IMR-90 (cell line): ENCODE data around the gene SSBP2. TPM values are rescaled to one million over a fixed set of nuclear protein-coding genes. Genes with fewer than 3 reads are reported as not detected.

ENCODE experiments used
- ATAC-seq: fragments of 200-7000 bp; cut with Tn5 transposase; 2 replicates; pipeline ENCODE4 v1.9.1; 2020; ENCODE audit warnings: low read depth, mild to moderate bottlenecking, moderate library complexity
- BruUV-seq: library from RNA; stranded (reverse); fragments of 400-500 nt; replicated peaks from 2 replicates; lab custom pipeline; 2021; lab: Mats Ljungman, UMichigan
- CTCF ChIA-PET: fragments of 300-600 bp; formaldehyde crosslinking; extraction: SDS; loops from one replicate; lab custom pipeline; 2021; ENCODE audit warnings: antibody characterized with exemption; lab: Yijun Ruan, JAX
- POLR2A ChIA-PET: fragments of 300-600 bp; sonication (Branson Sonifier 250); formaldehyde crosslinking; loops from one replicate; lab custom pipeline; 2022; ENCODE audit warnings: antibody characterized with exemption; ENCODE audit not compliant: unreplicated experiment; lab: Charles Lee
- DNase-seq: peaks from one replicate; pipeline ENCODE4 v3.0.0; 2013
- H2AFZ ChIP-seq: replicated peaks from 2 replicates; pipeline ENCODE3; 2013; ENCODE audit warnings: low read length, mild to moderate bottlenecking; ENCODE audit not compliant: poor library complexity
- H2AK5ac ChIP-seq: 2 replicates; pipeline ENCODE4 v1.6.1; 2013; ENCODE audit warnings: low read depth, low read length, inconsistent platforms
- H2AK9ac ChIP-seq: replicated peaks from 2 replicates; pipeline ENCODE3; 2013; ENCODE audit warnings: mild to moderate bottlenecking, low read depth, low read length, moderate library complexity; ENCODE audit not compliant: poor library complexity
- H2BK120ac ChIP-seq: 2 replicates; pipeline ENCODE4 v1.6.1; 2013; ENCODE audit warnings: low read depth, low read length, inconsistent platforms
- H2BK15ac ChIP-seq: 3 replicates; pipeline ENCODE4 v1.6.1; 2013; ENCODE audit warnings: low read depth, low read length, inconsistent platforms
- H2BK20ac ChIP-seq: 2 replicates; pipeline ENCODE4 v1.6.1; 2013; ENCODE audit warnings: low read depth, mild to moderate bottlenecking, inconsistent platforms, low read length, moderate library complexity
- H2BK5ac ChIP-seq: 2 replicates; pipeline ENCODE4 v1.6.1; 2013; ENCODE audit warnings: mild to moderate bottlenecking, low read depth, low read length, inconsistent platforms; ENCODE audit not compliant: poor library complexity, severe bottlenecking
- H3K14ac ChIP-seq: replicated peaks from 2 replicates; pipeline ENCODE4 v1.6.1; 2013; ENCODE audit warnings: low read depth, low read length, inconsistent platforms
- H3K18ac ChIP-seq: 2 replicates; pipeline ENCODE4 v1.6.1; 2013; ENCODE audit warnings: low read depth, low read length, control low read depth
- H3K23ac ChIP-seq: 2 replicates; pipeline ENCODE4 v1.6.1; 2013; ENCODE audit warnings: low read depth, low read length, inconsistent platforms
- H3K27ac ChIP-seq: 2 replicates; pipeline ENCODE4 v1.5.1; 2013; ENCODE audit warnings: mild to moderate bottlenecking, control low read depth, low read length; ENCODE audit not compliant: insufficient read depth
- H3K27me3 ChIP-seq: 2 replicates; pipeline ENCODE4 v1.6.1; 2013; ENCODE audit warnings: low read length; ENCODE audit not compliant: control insufficient read depth, insufficient read depth
- H3K36me3 ChIP-seq: 2 replicates; pipeline ENCODE4 v1.6.1; 2013; ENCODE audit warnings: low read length, mixed read lengths; ENCODE audit not compliant: control insufficient read depth, insufficient read depth
- H3K4ac ChIP-seq: 2 replicates; pipeline ENCODE4 v1.6.1; 2013; ENCODE audit warnings: low read depth, low read length, inconsistent platforms
- H3K4me1 ChIP-seq: 2 replicates; pipeline ENCODE4 v1.6.1; 2013; ENCODE audit warnings: low read length, mixed read lengths; ENCODE audit not compliant: control insufficient read depth, insufficient read depth
- H3K4me2 ChIP-seq: 2 replicates; pipeline ENCODE4 v1.6.1; 2013; ENCODE audit warnings: low read depth, mild to moderate bottlenecking, control low read depth, low read length, moderate library complexity
- H3K4me3 ChIP-seq: 2 replicates; pipeline ENCODE4 v1.5.1; 2013; ENCODE audit warnings: low read depth, mild to moderate bottlenecking, control low read depth, low read length, moderate library complexity; ENCODE audit not compliant: insufficient read depth
- H3K56ac ChIP-seq: 2 replicates; pipeline ENCODE4 v1.6.1; 2013; ENCODE audit warnings: low read length, inconsistent platforms; ENCODE audit not compliant: insufficient read depth; ENCODE audit errors: extremely low read depth
- H3K79me1 ChIP-seq, 2 experiments: 2 replicates each; pipeline ENCODE4 v1.6.1; 2013; ENCODE audit warnings: low read length in 2 of 2, inconsistent platforms in 1 of 2, low read depth in 1 of 2
- H3K9ac ChIP-seq: 2 replicates; pipeline ENCODE4 v1.6.1; 2013; ENCODE audit warnings: low read depth, low read length, control low read depth
- H3K9me1 ChIP-seq: 2 replicates; pipeline ENCODE4 v1.6.1; 2013; ENCODE audit warnings: low read length, inconsistent platforms; ENCODE audit not compliant: insufficient read depth
- H3K9me3 ChIP-seq: 2 replicates; pipeline ENCODE4 v1.6.1; 2013; ENCODE audit warnings: low read length; ENCODE audit not compliant: control insufficient read depth, insufficient read depth
- H4K20me1 ChIP-seq: 2 replicates; pipeline ENCODE4 v1.6.1; 2013; ENCODE audit warnings: low read length, inconsistent platforms; ENCODE audit not compliant: insufficient read depth
- H4K5ac ChIP-seq: 2 replicates; pipeline ENCODE4 v1.6.1; 2013; ENCODE audit warnings: mild to moderate bottlenecking, low read depth, low read length, control low read depth
- H4K8ac ChIP-seq, 2 experiments: 2 replicates each; pipeline ENCODE4 v1.6.1; 2013; ENCODE audit warnings: low read depth in 2 of 2, low read length in 2 of 2, control low read depth in 1 of 2, inconsistent platforms in 1 of 2
- H4K91ac ChIP-seq: 2 replicates; pipeline ENCODE4 v1.6.1; 2013; ENCODE audit warnings: low read depth, low read length, inconsistent platforms; ENCODE audit not compliant: insufficient read depth
- CHD1 ChIP-seq: IDR thresholded peaks from 2 replicates; pipeline ENCODE4 v1.6.1; 2012; ENCODE audit warnings: low read depth, low read length, improper control_type of control experiment
- ELK1 ChIP-seq: fragments of 150-350 bp; IDR thresholded peaks from 2 replicates; pipeline ENCODE4 v1.6.1; 2016; ENCODE audit warnings: low read depth, mild to moderate bottlenecking, low read length, moderate library complexity, borderline replicate concordance
- MAZ ChIP-seq: IDR thresholded peaks from 2 replicates; pipeline ENCODE4 v1.6.1; 2012; ENCODE audit warnings: low read depth, mild to moderate bottlenecking, low read length, improper control_type of control experiment, moderate library complexity, borderline replicate concordance
- RAD21 ChIP-seq: IDR thresholded peaks from 2 replicates; pipeline ENCODE4 v1.6.1; 2012; ENCODE audit warnings: low read length, improper control_type of control experiment
- RCOR1 ChIP-seq: IDR thresholded peaks from 2 replicates; pipeline ENCODE4 v1.6.1; 2012; ENCODE audit warnings: mild to moderate bottlenecking, low read length, improper control_type of control experiment; ENCODE audit not compliant: insufficient replicate concordance
- RFX5 ChIP-seq: IDR thresholded peaks from 2 replicates; pipeline ENCODE4 v1.8.0; 2012; ENCODE audit warnings: low read depth, mild to moderate bottlenecking, low read length, moderate library complexity
- WGBS, 2 experiments: methylation state at CpG; one replicate each; pipeline versions ENCODE4 v1.1.5 to v1.1.7; 2013; ENCODE audit warnings: missing lambda C conversion rate in 2 of 2; ENCODE audit not compliant: insufficient read length in 1 of 2; ENCODE audit errors: extremely low coverage in 2 of 2; 5-methylcytosine and 5-hydroxymethylcytosine counted together
- dilution Hi-C: fragments of 300-500 bp; cut with HindIII; formaldehyde crosslinking; loops from one replicate; pipeline ENCODE4 v1.14.3; 2018; ENCODE audit warnings: low sequenced_read_pairs; ENCODE audit not compliant: unreplicated experiment
- in situ Hi-C: fragments of 300-500 bp; cut with MboI; formaldehyde crosslinking; loops from 3 replicates; pipeline ENCODE4 v1.14.3; 2019; ENCODE audit warnings: low sequenced_read_pairs, inconsistent platforms, mixed read lengths
- intact Hi-C: fragments of 100-400 bp; cut with micrococcal nuclease; formaldehyde crosslinking; loops from 2 replicates; pipeline ENCODE4 v1.10.0; 2022
- polyA plus RNA-seq, 3 experiments: library from polyadenylated mRNA; depleted of rRNA; stranded (reverse); fragments of >200 nt; gene quantifications; 2 replicates each; pipeline ENCODE4 v1.2.3, GENCODE V29; 2012; ENCODE audit warnings: low replicate concordance in 1 of 3
- total RNA-seq: library from RNA; depleted of rRNA; stranded (reverse); fragments of >200 nt; gene quantifications from 2 replicates; pipeline ENCODE4 v1.2.3, GENCODE V29; 2012

The SSBP2 gene
- total and polyA plus RNA-seq, 2 of the 4 experiments (the other 2 are of a cell fraction) = 38.4 to 42.7 TPM

- no peak overlapping the region for H3K18ac ChIP-seq
- no peaks in the 10 kb centered on the region for H3K9me1 ChIP-seq
- H3K36me3 ChIP-seq = no peaks in the 10 kb centered on the region
- no peak for DNase-seq
- no peak for ATAC-seq
- no peak overlapping the region for H2AK5ac ChIP-seq
- H4K20me1 ChIP-seq = no peaks in the 10 kb centered on the region
- no peaks in the 10 kb centered on the region for H3K27me3 ChIP-seq
- no peak overlapping the region for H4K5ac ChIP-seq
- no peak overlapping the region for H2BK15ac ChIP-seq
- H2BK120ac ChIP-seq = no peak overlapping the region
- H3K4me2 ChIP-seq = no peak overlapping the region
- BruUV-seq = no TSS peak
- H2BK20ac ChIP-seq = no peak overlapping the region
- ChIA-PET POLR2A (no interaction called here), CTCF (interaction anchor here (0.7 kb wide), 1 partner anchor 99 kb away, joined by 3 read pairs; no protein-coding TSS in a partner anchor)
- no peak overlapping the region for H2BK5ac ChIP-seq
- H3K4me3 ChIP-seq = no peak overlapping the region
- H3K4ac ChIP-seq = no peak overlapping the region
- H4K8ac ChIP-seq = no peak overlapping the region
- dilution Hi-C loops = no loop called here
- whole genome bisulfite sequencing, 2 experiments = no CpG with 5 or more reads among the region's 2 CpGs
- H3K27ac ChIP-seq = no peak overlapping the region
- H3K9ac ChIP-seq = no peak overlapping the region
- no peak overlapping the region for H4K91ac ChIP-seq
- no peak overlapping the region for H3K14ac ChIP-seq
- H2AK9ac ChIP-seq = no peak overlapping the region
- no peak overlapping the region for H2AFZ ChIP-seq
- no peak overlapping the region for H3K56ac ChIP-seq
- in situ Hi-C loops = no loop called here
- intact Hi-C loops = no loop called here
- H3K4me1 ChIP-seq = no peaks in the 10 kb centered on the region
- TF ChIP-seq ELK1 (no peak), RCOR1 (no peak), MAZ (no peak), RAD21 (no peak), RFX5 (no peak), CHD1 (no peak)
- H3K23ac ChIP-seq = peak overlapping the region; percentile 29; the same call in 1 of the 2 replicates
- no peaks in the 10 kb centered on the region for H3K9me3 ChIP-seq
- no peaks in the 10 kb centered on the region; a peak in 1 of 4 replicates for H3K79me1 ChIP-seq
Observed at GRCh38 chr5:81533629-81534405, 217.1 kb downstream of the SSBP2 start.
